Hepatocyte (in vitro differentiated cells): ENCODE results near the gene STK32B.

Experiments
- CTCF ChIP-seq: fragments of 200-600 bp; sonication (generic); IDR thresholded peaks from 2 replicates; pipeline ENCODE4 v1.5.1; 2016; ENCODE audit warnings: antibody characterized with exemption, mild to moderate bottlenecking; ENCODE audit not compliant: poor library complexity
- EZH2 ChIP-seq: fragments of 200-600 bp; sonication (generic); IDR thresholded peaks from 2 replicates; pipeline ENCODE4 v1.6.1; 2016; ENCODE audit warnings: antibody characterized with exemption, mild to moderate bottlenecking, borderline replicate concordance
- EZH2phosphoT487 ChIP-seq: fragments of 200-600 bp; sonication (generic); IDR thresholded peaks from one replicate; pipeline ENCODE4 v1.6.1; 2018; ENCODE audit warnings: antibody characterized with exemption, mild to moderate bottlenecking, low read depth, moderate library complexity; ENCODE audit not compliant: unreplicated experiment, severe bottlenecking

DNA sequence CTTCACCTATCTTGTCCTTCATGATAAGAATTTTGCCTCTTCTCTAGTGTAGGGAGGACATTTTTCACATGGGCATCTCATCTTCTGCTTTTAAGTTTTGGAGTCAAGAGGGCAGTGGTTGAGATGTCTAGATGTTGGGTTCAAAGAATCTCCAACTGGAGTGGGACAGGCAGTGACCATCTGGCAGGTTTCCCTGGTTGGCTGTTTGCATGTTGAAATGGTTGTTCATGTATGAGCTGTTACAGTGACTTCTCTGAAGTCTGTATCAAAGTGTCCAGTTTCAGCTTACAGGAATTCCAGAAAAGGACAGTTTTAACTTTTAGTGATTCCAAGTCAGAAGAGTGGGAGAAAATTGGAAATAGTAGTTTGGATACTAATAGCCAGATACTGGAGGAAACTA is 464.4 kb downstream of the STK32B start:
- TF ChIP-seq EZH2phosphoT487 (no peak), CTCF (no peak), EZH2 (no peak)
